ENCODE measurements around the gene MRPS16.

MRPS16 gene

DNA sequence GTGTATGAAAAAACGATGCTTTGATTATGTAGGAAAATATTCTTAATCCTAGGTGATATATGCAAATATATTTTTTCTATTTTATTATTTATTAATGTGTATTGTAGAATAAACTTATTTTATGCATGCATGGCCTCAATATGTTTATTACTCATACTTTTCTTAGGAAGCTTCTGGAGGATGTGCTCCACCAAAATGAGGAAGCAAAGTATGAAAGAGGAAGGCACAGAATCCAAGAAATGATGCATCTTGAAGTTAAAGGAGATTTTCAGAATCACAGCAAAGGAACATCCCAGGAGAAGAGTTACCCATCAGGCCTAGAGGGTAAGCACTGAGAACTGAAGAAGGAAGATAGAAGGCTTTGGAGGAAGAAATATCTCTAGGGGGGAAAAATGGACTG lies 35.0 kb upstream of the MRPS16 start:
- no peak overlapping the region for H3K4me2 ChIP-seq (ENCODE audit: low read length, poor library complexity, severe bottlenecking)
- no peak overlapping the region for H3K23ac ChIP-seq (ENCODE audit: low read length in 2 of 2)
- H2BK120ac ChIP-seq (ENCODE audit: low read depth, low read length) = no peak overlapping the region
- H3K9me3 ChIP-seq (ENCODE audit: control insufficient read depth, low read length) = no peaks in the 10 kb centered on the region
- no peak for DNase-seq
- no peak overlapping the region for H3K14ac ChIP-seq (ENCODE audit: low read length in 2 of 2)
- WGBS = no CpG with 5 or more reads among the region's 1 CpG
- no peaks in the 10 kb centered on the region for H3K27me3 ChIP-seq (ENCODE audit: control insufficient read depth in 1 of 2, insufficient read depth in 1 of 2, low read length in 2 of 2)
- H3K9ac ChIP-seq (ENCODE audit: low read length) = no peak overlapping the region
- no peaks in the 10 kb centered on the region for H3K79me1 ChIP-seq (replicated peaks; ENCODE audit: low read length, poor library complexity, severe bottlenecking)
- no peak overlapping the region for H3K18ac ChIP-seq (ENCODE audit: low read depth in 1 of 2, low read length in 2 of 2)
- H2AK5ac ChIP-seq (ENCODE audit: low read length, severe bottlenecking) = no peak overlapping the region
- H2BK5ac ChIP-seq (ENCODE audit: low read depth, low read length, poor library complexity, severe bottlenecking) = no peak overlapping the region
- no peak overlapping the region for H2BK12ac ChIP-seq (ENCODE audit: low read length in 2 of 2)
- no peak overlapping the region for H4K8ac ChIP-seq (ENCODE audit: low read length)
- no peak overlapping the region for H4K91ac ChIP-seq (ENCODE audit: low read length)
- H3K27ac ChIP-seq (ENCODE audit: low read length, poor library complexity, severe bottlenecking) = no peak overlapping the region
- H3K36me3 ChIP-seq (ENCODE audit: control insufficient read depth in 1 of 2, insufficient read depth in 2 of 2, low read depth in 1 of 2, low read length in 2 of 2) = no peaks in the 10 kb centered on the region
- H2BK15ac ChIP-seq (ENCODE audit: low read depth, poor library complexity, severe bottlenecking) = no peak overlapping the region
- no peak overlapping the region for H2AFZ ChIP-seq (ENCODE audit: low read depth, low read length)
- H3K4ac ChIP-seq (ENCODE audit: low read depth in 1 of 2, low read length in 2 of 2) = no peak overlapping the region
- no peak overlapping the region for H3K4me3 ChIP-seq (ENCODE audit: insufficient read depth in 1 of 2, low read depth in 1 of 2, low read length in 2 of 2)
- no peaks in the 10 kb centered on the region for H3K4me1 ChIP-seq (ENCODE audit: control insufficient read depth, insufficient read depth, low read depth, low read length)

DNA sequence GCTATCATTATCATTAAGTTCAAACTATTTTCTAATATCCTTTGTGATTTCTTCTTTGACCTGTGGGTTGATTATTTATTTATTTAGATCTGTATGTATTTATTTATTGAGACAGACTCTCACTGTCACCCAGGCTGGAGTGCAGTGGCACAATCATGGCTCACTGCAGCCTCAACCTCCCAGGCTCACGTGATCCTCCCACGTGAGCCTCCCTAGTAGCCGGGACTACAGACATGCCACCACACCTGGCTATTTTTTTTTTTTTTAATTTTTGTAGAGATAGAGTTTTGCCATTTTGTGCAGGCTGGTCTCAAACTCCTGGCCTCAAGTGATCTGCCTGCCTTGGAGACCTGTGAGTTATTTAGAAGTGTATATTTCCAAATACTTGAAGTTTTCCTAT lies 28.7 kb upstream of the MRPS16 start:
- Histone ChIP-seq H3K9me3 (ENCODE audit: control insufficient read depth, low read length) (peaks cover 3% of the 10 kb centered on the region), H3K14ac (ENCODE audit: low read length in 2 of 2) (no peak overlapping the region), H3K27ac (ENCODE audit: low read length, poor library complexity, severe bottlenecking) (no peak overlapping the region), H4K8ac (ENCODE audit: low read length) (no peak overlapping the region), H2BK12ac (ENCODE audit: low read length in 2 of 2) (no peak overlapping the region), H4K91ac (ENCODE audit: low read length) (no peak overlapping the region), H3K4me1 (ENCODE audit: control insufficient read depth, insufficient read depth, low read depth, low read length) (peaks cover 3% of the 10 kb centered on the region), H2BK15ac (ENCODE audit: low read depth, poor library complexity, severe bottlenecking) (no peak overlapping the region), H3K4me2 (ENCODE audit: low read length, poor library complexity, severe bottlenecking) (no peak overlapping the region), H3K36me3 (ENCODE audit: control insufficient read depth in 1 of 2, insufficient read depth in 2 of 2, low read depth in 1 of 2, low read length in 2 of 2) (no peaks in the 10 kb centered on the region), H2BK120ac (ENCODE audit: low read depth, low read length) (no peak overlapping the region), H3K9ac (ENCODE audit: low read length) (no peak overlapping the region), H3K18ac (ENCODE audit: low read depth in 1 of 2, low read length in 2 of 2) (no peak overlapping the region), H2AK5ac (ENCODE audit: low read length, severe bottlenecking) (no peak overlapping the region), H3K27me3 (ENCODE audit: control insufficient read depth in 1 of 2, insufficient read depth in 1 of 2, low read length in 2 of 2) (no peaks in the 10 kb centered on the region), H3K79me1 (replicated peaks; ENCODE audit: low read length, poor library complexity, severe bottlenecking) (no peaks in the 10 kb centered on the region), H3K4me3 (ENCODE audit: insufficient read depth in 1 of 2, low read depth in 1 of 2, low read length in 2 of 2) (no peak overlapping the region), H3K23ac (ENCODE audit: low read length in 2 of 2) (no peak overlapping the region), H2BK5ac (ENCODE audit: low read depth, low read length, poor library complexity, severe bottlenecking) (no peak overlapping the region), H3K4ac (ENCODE audit: low read depth in 1 of 2, low read length in 2 of 2) (no peak overlapping the region), H2AFZ (ENCODE audit: low read depth, low read length) (no peak overlapping the region)
- DNase-seq = no peak
- 80% methylated on average over 1 of the region's 3 CpGs for WGBS

DNA sequence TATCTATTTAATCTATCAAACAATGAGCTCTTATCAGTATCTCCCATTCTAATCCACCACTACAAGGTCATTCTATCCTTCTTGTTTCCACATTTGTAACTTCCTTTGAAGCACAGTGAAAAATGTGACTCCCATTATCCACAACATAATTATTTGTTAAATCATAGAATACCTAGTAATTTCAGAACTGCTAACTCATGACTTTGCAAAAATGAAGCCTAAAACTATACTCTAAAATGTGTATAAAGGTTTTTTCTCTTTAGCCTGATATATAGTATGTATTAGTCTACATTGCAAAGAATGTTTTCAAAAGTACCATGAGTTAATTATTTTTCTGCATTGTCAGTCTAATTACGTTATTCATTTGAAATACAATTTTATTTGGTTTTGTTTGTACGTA lies 12.0 kb upstream of the MRPS16 start:
- Histone ChIP-seq H2AFZ (ENCODE audit: low read depth, low read length) (no peak overlapping the region), H3K18ac (ENCODE audit: low read depth in 1 of 2, low read length in 2 of 2) (no peak overlapping the region), H2AK5ac (ENCODE audit: low read length, severe bottlenecking) (no peak overlapping the region), H3K9me3 (ENCODE audit: control insufficient read depth, low read length) (no peaks in the 10 kb centered on the region), H2BK5ac (ENCODE audit: low read depth, low read length, poor library complexity, severe bottlenecking) (no peak overlapping the region), H3K14ac (ENCODE audit: low read length in 2 of 2) (no peak overlapping the region), H4K91ac (ENCODE audit: low read length) (no peak overlapping the region), H3K9ac (ENCODE audit: low read length) (peak overlapping the region; percentile 5), H3K23ac (ENCODE audit: low read length in 2 of 2) (no peak overlapping the region), H3K79me1 (replicated peaks; ENCODE audit: low read length, poor library complexity, severe bottlenecking) (no peaks in the 10 kb centered on the region), H4K8ac (ENCODE audit: low read length) (no peak overlapping the region), H3K4ac (ENCODE audit: low read depth in 1 of 2, low read length in 2 of 2) (no peak overlapping the region), H2BK15ac (ENCODE audit: low read depth, poor library complexity, severe bottlenecking) (no peak overlapping the region), H3K4me3 (ENCODE audit: insufficient read depth in 1 of 2, low read depth in 1 of 2, low read length in 2 of 2) (no peak overlapping the region), H3K27ac (ENCODE audit: low read length, poor library complexity, severe bottlenecking) (no peak overlapping the region), H3K4me2 (ENCODE audit: low read length, poor library complexity, severe bottlenecking) (no peak overlapping the region), H2BK12ac (ENCODE audit: low read length in 2 of 2) (no peak overlapping the region), H3K36me3 (ENCODE audit: control insufficient read depth in 1 of 2, insufficient read depth in 2 of 2, low read depth in 1 of 2, low read length in 2 of 2) (no peaks in the 10 kb centered on the region), H3K27me3 (ENCODE audit: control insufficient read depth in 1 of 2, insufficient read depth in 1 of 2, low read length in 2 of 2) (no peaks in the 10 kb centered on the region), H2BK120ac (ENCODE audit: low read depth, low read length) (no peak overlapping the region), H3K4me1 (ENCODE audit: control insufficient read depth, insufficient read depth, low read depth, low read length) (no peaks in the 10 kb centered on the region)
- 100% methylated on average over 1 of the region's 2 CpGs for WGBS
- DNase-seq = no peak

DNA sequence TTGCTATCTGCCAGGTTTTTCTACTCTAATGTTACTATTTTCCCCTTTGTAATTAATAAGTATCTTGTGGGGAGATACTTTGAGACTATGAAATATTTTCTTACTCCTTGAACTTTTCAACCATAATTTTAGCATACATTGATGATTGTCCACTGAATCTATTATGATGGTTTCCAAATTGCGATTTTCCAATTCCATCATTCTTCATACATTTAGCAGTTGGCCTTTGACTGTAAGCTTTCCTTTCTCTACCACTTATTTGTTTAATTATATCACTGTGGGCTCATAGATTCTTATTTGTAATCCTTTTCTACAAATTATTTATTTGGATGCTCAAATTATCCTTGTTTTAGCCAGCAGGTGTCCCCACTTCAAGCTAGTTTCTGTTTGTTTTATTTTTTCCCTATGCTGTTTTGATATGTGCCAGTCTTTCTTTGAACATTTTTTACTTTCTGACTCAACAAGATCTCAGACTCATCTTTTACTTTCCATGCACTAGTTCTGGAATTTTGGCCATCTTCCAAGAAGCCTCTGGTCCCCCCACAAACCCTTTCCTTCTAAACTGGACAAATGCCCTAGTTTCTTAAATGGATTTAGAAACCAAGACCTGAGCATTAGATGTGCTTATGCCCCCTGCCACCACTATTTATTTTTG lies 11.4 kb upstream of the MRPS16 start:
- no peak overlapping the region for H3K4me3 ChIP-seq (ENCODE audit: insufficient read depth in 1 of 2, low read depth in 1 of 2, low read length in 2 of 2)
- no peak overlapping the region for H2BK5ac ChIP-seq (ENCODE audit: low read depth, low read length, poor library complexity, severe bottlenecking)

More for the DNA sequence above, 11.4 kb upstream of the MRPS16 start:
- H3K18ac ChIP-seq (ENCODE audit: low read depth in 1 of 2, low read length in 2 of 2) = no peak overlapping the region
- no peak overlapping the region for H3K27ac ChIP-seq (ENCODE audit: low read length, poor library complexity, severe bottlenecking)
- H4K8ac ChIP-seq (ENCODE audit: low read length) = no peak overlapping the region
- no peaks in the 10 kb centered on the region for H3K79me1 ChIP-seq (replicated peaks; ENCODE audit: low read length, poor library complexity, severe bottlenecking)
- 17% methylated on average over 1 of the region's 1 CpG for WGBS
- H2BK120ac ChIP-seq (ENCODE audit: low read depth, low read length) = no peak overlapping the region
- H3K36me3 ChIP-seq (ENCODE audit: control insufficient read depth in 1 of 2, insufficient read depth in 2 of 2, low read depth in 1 of 2, low read length in 2 of 2) = no peaks in the 10 kb centered on the region
- no peak overlapping the region for H3K4me2 ChIP-seq (ENCODE audit: low read length, poor library complexity, severe bottlenecking)
- no peaks in the 10 kb centered on the region for H3K27me3 ChIP-seq (ENCODE audit: control insufficient read depth in 1 of 2, insufficient read depth in 1 of 2, low read length in 2 of 2)
- H2AFZ ChIP-seq (ENCODE audit: low read depth, low read length) = no peak overlapping the region
- no peak overlapping the region for H2BK12ac ChIP-seq (ENCODE audit: low read length in 2 of 2)
- no peak overlapping the region for H4K91ac ChIP-seq (ENCODE audit: low read length)
- DNase-seq = peak; percentile 26
- H3K23ac ChIP-seq (ENCODE audit: low read length in 2 of 2) = no peak overlapping the region
- H3K9me3 ChIP-seq (ENCODE audit: control insufficient read depth, low read length) = no peaks in the 10 kb centered on the region
- peak overlapping the region; percentile 6 for H3K9ac ChIP-seq (ENCODE audit: low read length)
- H2BK15ac ChIP-seq (ENCODE audit: low read depth, poor library complexity, severe bottlenecking) = no peak overlapping the region
- no peak overlapping the region for H3K4ac ChIP-seq (ENCODE audit: low read depth in 1 of 2, low read length in 2 of 2)
- H3K4me1 ChIP-seq (ENCODE audit: control insufficient read depth, insufficient read depth, low read depth, low read length) = no peaks in the 10 kb centered on the region
- no peak overlapping the region for H3K14ac ChIP-seq (ENCODE audit: low read length in 2 of 2)
- H2AK5ac ChIP-seq (ENCODE audit: low read length, severe bottlenecking) = no peak overlapping the region

All from mesenchymal stem cell (in vitro differentiated cells and primary cell).